Astrocyte of the spinal cord (primary cell): ENCODE measurements around the gene XXYLT1.
A peak's percentile ranks its signal among the peaks of the same experiment; 100 is the strongest.

ENCODE experiments used
- DNase-seq: peaks from one replicate; pipeline ENCODE4 v3.0.0; 2011; ENCODE audit warnings: low read depth, low spot score
- H3K4me3 ChIP-seq: 2 replicates; pipeline ENCODE4 v1.5.1; 2011; ENCODE audit warnings: low read depth, mild to moderate bottlenecking, low read length, moderate library complexity
- CTCF ChIP-seq: IDR thresholded peaks from 2 replicates; pipeline ENCODE4 v1.5.1; 2012; ENCODE audit warnings: low read depth, mild to moderate bottlenecking, low read length, inconsistent platforms
- in situ Hi-C: cut with HindIII; loops from 2 replicates; pipeline ENCODE4 v1.10.0; 2017; ENCODE audit warnings: low sequenced_read_pairs

The XXYLT1 gene

GRCh38 chr3:195097331-195098255 is 173.4 kb downstream of the XXYLT1 start:
- in situ Hi-C loops, result no loop called here

GRCh38 chr3:195096484-195097330 is 174.3 kb downstream of the XXYLT1 start:
- no peak for DNase-seq
- TF ChIP-seq CTCF, result no peak
- in situ Hi-C loops, result no loop called here
- H3K4me3 ChIP-seq, result no peak overlapping the region

More at GRCh38 chr3:195097331-195098255, 173.4 kb downstream of the XXYLT1 start:
- no peak for DNase-seq
- no peak for TF ChIP-seq CTCF
- H3K4me3 ChIP-seq, result no peak overlapping the region

GRCh38 chr3:195096053-195096452 is 174.9 kb downstream of the XXYLT1 start:
- in situ Hi-C loops, result no loop called here
- DNase-seq, result no peak
- no peak overlapping the region for H3K4me3 ChIP-seq
- TF ChIP-seq CTCF, result no peak

GRCh38 chr3:195095704-195096036 is 175.3 kb downstream of the XXYLT1 start:
- in situ Hi-C loops, result no loop called here

GRCh38 chr3:195095035-195095703 is 175.8 kb downstream of the XXYLT1 start:
- no peak for TF ChIP-seq CTCF
- no peak for DNase-seq
- H3K4me3 ChIP-seq, result no peak overlapping the region
- in situ Hi-C loops, result no loop called here

More at GRCh38 chr3:195095704-195096036, 175.3 kb downstream of the XXYLT1 start:
- TF ChIP-seq CTCF, result no peak
- peak; percentile 32 for DNase-seq
- H3K4me3 ChIP-seq, result no peak overlapping the region
